ENCODE measurements around the gene CCDC6. TPM values are rescaled to one million over a fixed set of nuclear protein-coding genes. Genes with fewer than 3 reads are reported as not detected.

Gene CCDC6
- total and polyA plus RNA-seq, 2 of the 4 experiments (the other 2 are of a cell fraction): 21.8 to 30.8 TPM

DNA sequence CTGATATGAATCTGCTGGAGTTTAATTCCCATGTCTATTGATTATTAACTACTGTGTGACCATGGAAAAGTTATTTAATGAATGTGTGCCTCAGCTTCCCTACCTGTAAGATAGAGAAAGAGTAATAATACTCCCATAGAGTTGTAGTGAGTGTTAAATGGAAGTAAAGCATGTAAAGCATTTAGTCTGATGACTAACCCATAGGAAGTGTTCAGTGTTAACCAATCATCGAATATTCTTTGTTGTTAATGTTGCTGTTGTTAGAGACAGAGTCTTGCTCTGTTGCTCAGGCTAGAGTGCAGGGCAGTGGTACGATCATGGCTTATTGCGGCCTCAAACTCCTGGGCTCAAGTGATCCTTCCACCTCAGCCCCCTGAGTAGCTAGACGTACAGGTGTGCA is 36.2 kb upstream of the CCDC6 start:
- H4K91ac ChIP-seq (ENCODE audit: insufficient read depth, low read depth, low read length): no peak overlapping the region
- H2BK5ac ChIP-seq (ENCODE audit: low read depth, low read length, poor library complexity, severe bottlenecking): no peak overlapping the region
- no peak overlapping the region for H3K4me3 ChIP-seq (ENCODE audit: insufficient read depth, low read depth, low read length)
- ChIA-PET POLR2A (ENCODE audit: unreplicated experiment) (no interaction called here), CTCF (no interaction called here)
- DNase-seq (no peak), ATAC-seq (ENCODE audit: low read depth) (no peak)
- in situ Hi-C loops (cut with MboI; ENCODE audit: low sequenced_read_pairs): no loop called here
- TF ChIP-seq SMC3 (IDR thresholded peaks at IDR 0.05; ENCODE audit: low read depth, low read length): no peak
- no peak for TF ChIP-seq NFE2L2 (IDR thresholded peaks at IDR 0.05; ENCODE audit: low read depth, low read length)
- TF ChIP-seq CHD1 (IDR thresholded peaks at IDR 0.05; ENCODE audit: low read depth, low read length): no peak
- TF ChIP-seq, protein P1, sequence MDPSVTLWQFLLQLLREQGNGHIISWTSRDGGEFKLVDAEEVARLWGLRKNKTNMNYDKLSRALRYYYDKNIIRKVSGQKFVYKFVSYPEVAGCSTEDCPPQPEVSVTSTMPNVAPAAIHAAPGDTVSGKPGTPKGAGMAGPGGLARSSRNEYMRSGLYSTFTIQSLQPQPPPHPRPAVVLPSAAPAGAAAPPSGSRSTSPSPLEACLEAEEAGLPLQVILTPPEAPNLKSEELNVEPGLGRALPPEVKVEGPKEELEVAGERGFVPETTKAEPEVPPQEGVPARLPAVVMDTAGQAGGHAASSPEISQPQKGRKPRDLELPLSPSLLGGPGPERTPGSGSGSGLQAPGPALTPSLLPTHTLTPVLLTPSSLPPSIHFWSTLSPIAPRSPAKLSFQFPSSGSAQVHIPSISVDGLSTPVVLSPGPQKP (IDR thresholded peaks at IDR 0.05; ENCODE audit: borderline replicate concordance, low read depth, low read length): no peak
- TF ChIP-seq CEBPB (IDR thresholded peaks at IDR 0.05; ENCODE audit: low read depth, low read length): no peak
- no peak for TF ChIP-seq RAD21 (IDR thresholded peaks at IDR 0.05; ENCODE audit: low read length)
- TF ChIP-seq, protein P2, sequence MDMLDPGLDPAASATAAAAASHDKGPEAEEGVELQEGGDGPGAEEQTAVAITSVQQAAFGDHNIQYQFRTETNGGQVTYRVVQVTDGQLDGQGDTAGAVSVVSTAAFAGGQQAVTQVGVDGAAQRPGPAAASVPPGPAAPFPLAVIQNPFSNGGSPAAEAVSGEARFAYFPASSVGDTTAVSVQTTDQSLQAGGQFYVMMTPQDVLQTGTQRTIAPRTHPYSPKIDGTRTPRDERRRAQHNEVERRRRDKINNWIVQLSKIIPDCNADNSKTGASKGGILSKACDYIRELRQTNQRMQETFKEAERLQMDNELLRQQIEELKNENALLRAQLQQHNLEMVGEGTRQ (IDR thresholded peaks at IDR 0.05; ENCODE audit: low read depth, low read length): no peak
- no peak overlapping the region for H2AK5ac ChIP-seq (ENCODE audit: low read depth, low read length)
- no peak overlapping the region for H2BK120ac ChIP-seq (ENCODE audit: low read depth, low read length)
- H4K20me1 ChIP-seq (ENCODE audit: insufficient read depth, low read length): no peaks in the 10 kb centered on the region
- no peaks in the 10 kb centered on the region for H3K9me1 ChIP-seq (ENCODE audit: insufficient read depth, low read length)
- no peak overlapping the region for H2AK9ac ChIP-seq (replicated peaks; ENCODE audit: low read depth, low read length, poor library complexity)
- no peak overlapping the region for H3K27ac ChIP-seq (ENCODE audit: insufficient read depth, low read length)
- H3K9me3 ChIP-seq (ENCODE audit: control insufficient read depth, insufficient read depth, low read length): no peaks in the 10 kb centered on the region
- no peak overlapping the region for H3K23ac ChIP-seq (ENCODE audit: low read depth, low read length)
- no peak overlapping the region for H2BK20ac ChIP-seq (ENCODE audit: low read depth, low read length)
- no peak overlapping the region for H3K14ac ChIP-seq (replicated peaks; ENCODE audit: low read depth, low read length)
- H3K56ac ChIP-seq (ENCODE audit: extremely low read depth, insufficient read depth, low read length): no peak overlapping the region
- H3K4me1 ChIP-seq (ENCODE audit: control insufficient read depth, insufficient read depth, low read length): no peaks in the 10 kb centered on the region
- no peaks in the 10 kb centered on the region for H3K27me3 ChIP-seq (ENCODE audit: control insufficient read depth, insufficient read depth, low read length)
- BruUV-seq (replicated peaks): no TSS peak
- H3K36me3 ChIP-seq (ENCODE audit: control insufficient read depth, insufficient read depth, low read length): no peaks in the 10 kb centered on the region
- H4K5ac ChIP-seq (ENCODE audit: low read depth, low read length): no peak overlapping the region
- H2BK15ac ChIP-seq (ENCODE audit: low read depth, low read length): no peak overlapping the region
- H3K9ac ChIP-seq (ENCODE audit: low read depth, low read length): no peak overlapping the region
- no peaks in the 10 kb centered on the region for H3K79me1 ChIP-seq (ENCODE audit: low read depth in 1 of 2, low read length in 2 of 2)
- no peak overlapping the region for H3K18ac ChIP-seq (ENCODE audit: low read depth, low read length)
- H4K8ac ChIP-seq (ENCODE audit: low read depth in 2 of 2, low read length in 2 of 2): no peak overlapping the region
- no peak overlapping the region for H3K4ac ChIP-seq (ENCODE audit: low read depth, low read length)
- dilution Hi-C loops (cut with HindIII; ENCODE audit: low sequenced_read_pairs, unreplicated experiment): no loop called here
- H3K4me2 ChIP-seq (ENCODE audit: low read depth, low read length): no peak overlapping the region
- WGBS, 2 experiments (ENCODE audit: extremely low coverage in 2 of 2, insufficient read length in 1 of 2): no CpG with 5 or more reads among the region's 4 CpGs
- intact Hi-C loops (cut with micrococcal nuclease): no loop called here
- H2AFZ ChIP-seq (replicated peaks; ENCODE audit: low read length, poor library complexity): no peak overlapping the region

All from IMR-90 (cell line).